GM13976 (cell line): ENCODE results near the gene NOS1AP.

Source experiments
- DNase-seq: peaks from one replicate; pipeline ENCODE4 v3.0.0; 2012; ENCODE audit warnings: low spot score
- CTCF ChIP-seq: IDR thresholded peaks from 2 replicates; pipeline ENCODE4 v1.5.1; 2012; ENCODE audit warnings: borderline replicate concordance, mild to moderate bottlenecking; ENCODE audit not compliant: insufficient read depth; ENCODE audit errors: extremely low read depth, missing control alignments, control extremely low read depth
- in situ Hi-C: fragments of 300-500 bp; cut with MboI; formaldehyde crosslinking; loops from one replicate; pipeline ENCODE4 v1.12.0; 2022; ENCODE audit warnings: low sequenced_read_pairs, mixed read lengths, inconsistent platforms; ENCODE audit not compliant: unreplicated experiment

Gene NOS1AP

DNA sequence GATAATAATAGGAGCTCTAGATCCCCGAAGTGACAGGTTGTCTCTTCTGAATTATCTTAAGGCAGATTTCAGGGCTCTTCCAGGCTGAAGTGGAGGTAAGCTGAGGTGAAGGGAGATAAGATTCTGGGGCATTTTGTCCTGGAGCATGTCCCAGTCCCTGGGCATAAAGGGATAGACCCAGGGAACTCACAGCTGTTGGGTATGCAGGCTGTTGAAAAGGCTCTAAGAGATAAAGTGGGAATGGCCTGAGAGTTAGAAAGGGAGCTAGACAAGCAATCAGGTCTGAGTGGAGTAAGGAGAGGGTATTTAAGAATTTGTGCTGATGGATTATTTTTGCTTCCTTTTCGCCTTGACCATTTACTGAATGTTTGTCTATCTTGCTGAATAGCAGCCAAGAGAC lies 123.7 kb downstream of the NOS1AP start:
- no peak for DNase-seq
- in situ Hi-C loops, result no loop called here
- no peak for TF ChIP-seq CTCF

DNA sequence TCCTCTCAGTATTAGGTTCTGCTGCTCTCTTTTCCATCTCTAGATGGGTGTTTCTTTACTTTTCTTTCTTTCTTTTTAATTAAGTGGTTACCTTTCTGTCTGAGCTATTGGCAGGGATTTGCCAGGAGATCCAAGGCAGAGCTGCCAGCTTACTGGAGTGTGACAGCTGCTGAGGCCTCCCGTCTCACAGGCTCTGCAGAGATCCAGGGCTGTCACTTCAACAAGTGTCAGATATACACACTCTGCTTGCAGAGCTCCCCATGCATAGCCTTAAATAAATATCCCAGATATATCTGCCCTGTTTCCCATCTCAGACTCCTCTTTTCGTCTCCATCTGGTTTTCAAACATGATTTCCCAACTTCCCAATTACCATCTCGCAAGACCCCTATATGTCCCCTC lies 124.3 kb downstream of the NOS1AP start:
- DNase-seq, result no peak
- in situ Hi-C loops, result no loop called here

DNA sequence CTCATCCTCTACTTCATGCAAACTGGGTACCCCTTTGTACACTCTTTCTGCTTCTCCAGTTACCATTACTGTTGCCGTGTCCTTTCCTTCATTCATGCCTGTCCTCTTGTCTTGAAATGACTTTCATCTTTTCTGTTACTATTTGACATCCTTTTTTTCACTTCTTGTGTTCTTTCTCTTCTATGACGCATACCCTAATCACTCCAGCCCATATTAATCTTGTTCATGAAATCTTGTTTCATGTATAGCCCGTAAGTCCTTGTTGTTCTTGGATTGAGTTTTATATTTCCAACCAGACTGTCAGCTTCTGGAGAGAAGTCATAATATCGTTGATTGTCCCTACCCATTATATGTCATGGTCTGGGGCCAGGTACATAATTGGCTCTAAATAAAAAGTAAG lies 126.1 kb downstream of the NOS1AP start:
- in situ Hi-C loops, result no loop called here
- DNase-seq, result no peak
- TF ChIP-seq CTCF, result no peak

More for the DNA sequence above, 124.3 kb downstream of the NOS1AP start:
- no peak for TF ChIP-seq CTCF

- in situ Hi-C loops, result no loop called here
- TF ChIP-seq CTCF, result no peak
- no peak for DNase-seq
Observed at GRCh38 chr1:162196387-162196786, 126.9 kb downstream of the NOS1AP start.

DNA sequence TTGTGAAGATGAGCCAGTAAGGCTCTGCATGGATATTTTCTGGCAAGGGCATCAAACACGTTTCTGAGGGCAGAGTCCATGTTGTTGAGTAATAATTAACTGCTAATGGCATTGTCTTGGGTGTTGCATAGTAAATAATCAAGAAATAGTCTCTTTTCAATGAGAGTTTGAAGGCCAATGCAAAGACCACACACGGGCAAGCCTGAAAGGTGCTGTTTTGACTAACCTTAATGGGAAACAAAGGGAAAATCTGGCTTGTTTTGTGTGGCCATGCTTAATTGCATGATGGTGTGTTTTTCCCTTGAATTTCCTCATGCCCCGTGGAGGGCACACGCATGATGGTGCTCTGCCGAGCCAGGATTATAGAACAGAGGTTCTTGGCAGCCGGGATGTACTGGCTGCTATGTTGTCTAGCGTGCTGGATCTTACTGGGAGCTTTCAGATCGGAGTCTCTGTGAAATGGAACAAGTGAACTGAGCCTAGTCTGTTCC lies 127.6 kb downstream of the NOS1AP start:
- no peak for DNase-seq
- TF ChIP-seq CTCF, result no peak
- in situ Hi-C loops, result no loop called here

- DNase-seq, result no peak
- no peak for TF ChIP-seq CTCF
- in situ Hi-C loops, result no loop called here
Observed at GRCh38 chr1:162197615-162198421, 128.3 kb downstream of the NOS1AP start.
